Calu3 (cell line): ENCODE data around the gene GLI3. TPM values are rescaled to one million over a fixed set of nuclear protein-coding genes. Genes with fewer than 3 reads are reported as not detected.

Experiments used
- BruUV-seq: library from RNA; stranded (reverse); fragments of 400-500 nt; replicated peaks from 2 replicates; lab custom pipeline; 2021; lab: Mats Ljungman, UMichigan
- CTCF ChIA-PET: fragments of 300-600 bp; sonication (Branson Sonifier 250); formaldehyde crosslinking; loops from one replicate; lab custom pipeline; 2022; ENCODE audit warnings: antibody characterized with exemption; lab: Charles Lee
- DNase-seq: peaks from one replicate; pipeline ENCODE4 v3.0.0; 2022
- H3K27ac Mint-ChIP-seq: one replicate; pipeline ENCODE4 v1.8.0; 2022; ENCODE audit warnings: mixed read lengths; ENCODE audit not compliant: unreplicated experiment
- H3K27me3 Mint-ChIP-seq: one replicate; pipeline ENCODE4 v1.8.0; 2022; ENCODE audit warnings: mixed read lengths; ENCODE audit not compliant: unreplicated experiment
- H3K36me3 Mint-ChIP-seq: one replicate; pipeline ENCODE4 v1.8.0; 2022; ENCODE audit warnings: mild to moderate bottlenecking, moderate library complexity, mixed read lengths; ENCODE audit not compliant: insufficient read depth, unreplicated experiment
- H3K4me1 Mint-ChIP-seq: one replicate; pipeline ENCODE4 v1.8.0; 2022; ENCODE audit warnings: mild to moderate bottlenecking, low read depth, mixed read lengths; ENCODE audit not compliant: unreplicated experiment
- H3K4me3 Mint-ChIP-seq: one replicate; pipeline ENCODE4 v1.8.0; 2022; ENCODE audit warnings: mild to moderate bottlenecking, low read depth, moderate library complexity, mixed read lengths; ENCODE audit not compliant: unreplicated experiment
- H3K9me3 Mint-ChIP-seq: one replicate; pipeline ENCODE4 v1.8.0; 2022; ENCODE audit warnings: low read depth, mixed read lengths; ENCODE audit not compliant: unreplicated experiment
- CTCF ChIP-seq: fragments of 200-600 bp; IDR thresholded peaks from one replicate; pipeline ENCODE4 v1.8.0; 2022; ENCODE audit warnings: antibody characterized with exemption; ENCODE audit not compliant: unreplicated experiment
- intact Hi-C: fragments of 100-400 bp; cut with micrococcal nuclease; formaldehyde crosslinking; loops from one replicate; pipeline ENCODE4 v1.10.0; 2022; ENCODE audit not compliant: unreplicated experiment
- total RNA-seq: library from RNA; stranded (reverse); gene quantifications from 2 replicates; pipeline ENCODE4 v1.2.3, GENCODE V29; 2022

Gene GLI3
- total RNA-seq, 1 experiment from 2014 or later = not detected

GRCh38 chr7:42183547-42183946, 53.5 kb downstream of the GLI3 start:
- no peak overlapping the region for H3K4me3 Mint-ChIP-seq
- DNase-seq = no peak
- H3K27me3 Mint-ChIP-seq = no peaks in the 10 kb centered on the region
- H3K9me3 Mint-ChIP-seq = peaks cover 14% of the 10 kb centered on the region
- no peak overlapping the region for H3K27ac Mint-ChIP-seq
- no peaks in the 10 kb centered on the region for H3K36me3 Mint-ChIP-seq
- H3K4me1 Mint-ChIP-seq = no peaks in the 10 kb centered on the region
- CTCF ChIA-PET = interaction anchor here (1.2 kb wide), 1 partner anchor 10 kb away, joined by 3 read pairs; no protein-coding TSS in a partner anchor
- no peak for TF ChIP-seq CTCF
- intact Hi-C loops = no loop called here
- no TSS peak for BruUV-seq

- Mint-ChIP-seq H3K27ac (no peak overlapping the region), H3K9me3 (peaks cover 19% of the 10 kb centered on the region), H3K36me3 (no peaks in the 10 kb centered on the region), H3K4me1 (no peaks in the 10 kb centered on the region), H3K27me3 (peaks cover 18% of the 10 kb centered on the region), H3K4me3 (no peak overlapping the region)
- CTCF ChIA-PET = no interaction called here
- no peak for DNase-seq
- intact Hi-C loops = no loop called here
- no TSS peak for BruUV-seq
- no peak for TF ChIP-seq CTCF
These were observed 55.4 kb downstream of the GLI3 start for GRCh38 chr7:42181566-42181965.

- H3K27me3 Mint-ChIP-seq = peaks cover 21% of the 10 kb centered on the region
- no peaks in the 10 kb centered on the region for H3K4me1 Mint-ChIP-seq
- BruUV-seq = no TSS peak
- H3K36me3 Mint-ChIP-seq = no peaks in the 10 kb centered on the region
- H3K9me3 Mint-ChIP-seq = peaks cover 16% of the 10 kb centered on the region
- H3K4me3 Mint-ChIP-seq = no peak overlapping the region
- H3K27ac Mint-ChIP-seq = no peak overlapping the region
- TF ChIP-seq CTCF = no peak
- CTCF ChIA-PET = no interaction called here
- no peak for DNase-seq
- intact Hi-C loops = no loop called here
These were observed 56.2 kb downstream of the GLI3 start for GRCh38 chr7:42180806-42181205.

GRCh38 chr7:42176724-42177101, 60.3 kb downstream of the GLI3 start:
- no TSS peak for BruUV-seq
- Mint-ChIP-seq H3K36me3 (no peaks in the 10 kb centered on the region), H3K4me1 (no peaks in the 10 kb centered on the region), H3K27me3 (peaks cover 21% of the 10 kb centered on the region), H3K4me3 (no peak overlapping the region), H3K27ac (no peak overlapping the region), H3K9me3 (peaks cover 8% of the 10 kb centered on the region)
- TF ChIP-seq CTCF = no peak
- CTCF ChIA-PET = no interaction called here
- intact Hi-C loops = no loop called here
- DNase-seq = no peak
